Liver (tissue), 3 donors: Measurements from ENCODE around the gene TMBIM1.

ENCODE experiments used
- ATF3 ChIP-seq: IDR thresholded peaks from 2 replicates; pipeline ENCODE4 v1.6.1; 2016; ENCODE audit warnings: antibody characterized with exemption
- CTCF ChIP-seq: fragments of 150-350 bp; IDR thresholded peaks from 2 replicates; pipeline ENCODE4 v1.5.1; 2017; ENCODE audit warnings: improper control_type of control experiment, low read depth, low read length; ENCODE audit not compliant: missing input control
- FOXA1 ChIP-seq: IDR thresholded peaks from 2 replicates; pipeline ENCODE4 v1.6.1; 2016; ENCODE audit warnings: antibody characterized with exemption
- FOXA2 ChIP-seq: IDR thresholded peaks from 2 replicates; pipeline ENCODE4 v1.6.1; 2016; ENCODE audit warnings: antibody characterized with exemption
- GABPA ChIP-seq, 2 donors: IDR thresholded peaks in 1 of 2; conservative IDR thresholded peaks in 1 of 2; 2 replicates each; pipeline ENCODE4 v1.6.1; 2016; ENCODE audit warnings: antibody characterized with exemption in 2 of 2, mild to moderate bottlenecking in 1 of 2, moderate library complexity in 1 of 2
- HNF4G ChIP-seq: IDR thresholded peaks from 2 replicates; pipeline ENCODE4 v1.6.1; 2016; ENCODE audit warnings: antibody characterized with exemption
- JUND ChIP-seq, 2 donors: IDR thresholded peaks; 2 replicates each; pipeline ENCODE4 v1.6.1; 2016; ENCODE audit warnings: antibody characterized with exemption in 2 of 2
- MAX ChIP-seq: IDR thresholded peaks from 2 replicates; pipeline ENCODE4 v1.6.1; 2016; ENCODE audit warnings: antibody characterized with exemption
- NR2F2 ChIP-seq: IDR thresholded peaks from 2 replicates; pipeline ENCODE4 v1.6.1; 2016; ENCODE audit warnings: antibody characterized with exemption
- RAD21 ChIP-seq, 2 donors: IDR thresholded peaks; 2 replicates each; pipeline ENCODE4 v1.6.1; 2016; ENCODE audit warnings: antibody characterized with exemption in 2 of 2, mild to moderate bottlenecking in 2 of 2
- REST ChIP-seq: IDR thresholded peaks from 2 replicates; pipeline ENCODE4 v1.6.1; 2016; ENCODE audit warnings: antibody characterized with exemption, mild to moderate bottlenecking
- SP1 ChIP-seq: IDR thresholded peaks from 2 replicates; pipeline ENCODE4 v1.6.1; 2018; ENCODE audit warnings: antibody characterized with exemption, mild to moderate bottlenecking
- TAF1 ChIP-seq: conservative IDR thresholded peaks from 2 replicates; pipeline ENCODE4 v1.6.1; 2016; ENCODE audit warnings: antibody characterized with exemption, mild to moderate bottlenecking
- YY1 ChIP-seq: IDR thresholded peaks from 2 replicates; pipeline ENCODE4 v1.6.1; 2016; ENCODE audit warnings: antibody characterized with exemption, mild to moderate bottlenecking
- donor health status: healthy.
- donor health status: healthy.

- TF ChIP-seq FOXA1, result no peak
- no peak for TF ChIP-seq CTCF
- TF ChIP-seq RAD21 (IDR thresholded peaks at IDR 0.05), result no peak
- no peak for TF ChIP-seq TAF1
- TF ChIP-seq JUND (IDR thresholded peaks at IDR 0.05), result no peak
- TF ChIP-seq SP1, result no peak
- no peak for TF ChIP-seq REST
- no peak for TF ChIP-seq YY1
- TF ChIP-seq HNF4G, result no peak
- TF ChIP-seq FOXA2, result no peak
- TF ChIP-seq NR2F2, result no peak
- no peak for TF ChIP-seq GABPA (IDR thresholded peaks at IDR 0.05 in 1 of 2, conservative IDR thresholded peaks at IDR 0.05 in 1 of 2)
- TF ChIP-seq MAX, result no peak
- TF ChIP-seq ATF3, result no peak
These were observed 28.5 kb upstream of the TMBIM1 start for GRCh38 chr2:218320704-218321336.
